ENCODE measurements around the gene ACMSD.

- no peak for TF ChIP-seq ZHX1 (conservative IDR thresholded peaks at IDR 0.05; ENCODE audit: low read length)
- no peak for TF ChIP-seq ZFX (CRISPR knock-in tag; IDR thresholded peaks at IDR 0.05)
- TF ChIP-seq FUS (optimal IDR thresholded peaks at IDR 0.05; ENCODE audit: low read depth, low read length): no peak
- no peak for TF ChIP-seq BDP1 (IDR thresholded peaks at IDR 0.05; ENCODE audit: insufficient read depth, insufficient read length)
- no peak for TF ChIP-seq HDGF (IDR thresholded peaks at IDR 0.05)
- TF ChIP-seq MTA1 (IDR thresholded peaks at IDR 0.05; ENCODE audit: borderline replicate concordance): no peak
- no peak for TF ChIP-seq NR2C2 (CRISPR knock-in tag; IDR thresholded peaks at IDR 0.05)
- TF ChIP-seq NR2C2 (tag; IDR thresholded peaks at IDR 0.05): no peak
Observed at GRCh38 chr2:134910763-134911399, 72.5 kb downstream of the ACMSD start.
